ENCODE measurements around the gene EPN1. TPM values are rescaled to one million over a fixed set of nuclear protein-coding genes. Genes with fewer than 3 reads are reported as not detected.

The EPN1 gene
- total and polyA plus RNA-seq, 2 of the 8 experiments (the other 6 are each of a cell fraction or from before 2014, with no cell fraction given): 49.6 to 200 TPM

DNA sequence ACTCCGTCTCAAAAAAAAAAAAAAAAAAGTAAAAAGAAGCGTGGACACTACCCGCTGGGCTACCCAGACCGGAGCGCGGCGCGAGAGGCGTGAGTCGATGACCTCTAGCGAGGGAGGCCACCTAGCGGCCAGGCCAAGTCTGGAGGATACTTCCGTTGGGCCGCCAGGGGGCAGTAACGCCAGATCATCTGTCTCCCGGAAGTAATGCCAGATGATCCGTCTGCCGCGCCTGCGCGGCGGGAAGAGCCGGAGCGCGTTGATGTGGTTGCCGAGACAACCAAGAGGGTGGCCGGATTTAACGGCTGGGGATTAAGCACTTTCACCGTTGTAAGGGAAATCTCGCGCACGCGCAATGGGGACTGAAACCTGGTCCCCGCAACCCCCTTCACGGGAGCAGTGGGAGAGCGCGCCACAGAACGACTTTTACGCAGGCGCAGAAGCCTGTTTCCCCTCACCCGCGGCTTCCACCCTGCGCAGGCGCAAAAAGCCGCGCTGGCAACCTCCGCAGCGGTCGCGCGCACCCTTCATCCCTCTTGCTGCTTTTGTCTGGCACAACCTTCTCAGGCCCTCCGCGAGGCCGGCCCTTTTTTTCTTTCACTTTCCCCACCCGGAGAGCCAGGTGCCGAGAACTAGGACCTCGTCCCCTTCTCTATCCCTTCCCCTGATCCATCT, 21.2 kb upstream of the EPN1 start (continued):
- TF ChIP-seq SIN3A (conservative IDR thresholded peaks at IDR 0.05 in 1 of 2, IDR thresholded peaks at IDR 0.05 in 1 of 2; ENCODE audit: low read depth in 1 of 2, low read length in 2 of 2): peak in 1 of 2 experiments; percentile 95; a peak in 2 of 4 replicates
- TF ChIP-seq KDM4A (IDR thresholded peaks at IDR 0.05; ENCODE audit: low read depth, low read length, severe bottlenecking): peak; percentile 15
- TF ChIP-seq, protein P1, sequence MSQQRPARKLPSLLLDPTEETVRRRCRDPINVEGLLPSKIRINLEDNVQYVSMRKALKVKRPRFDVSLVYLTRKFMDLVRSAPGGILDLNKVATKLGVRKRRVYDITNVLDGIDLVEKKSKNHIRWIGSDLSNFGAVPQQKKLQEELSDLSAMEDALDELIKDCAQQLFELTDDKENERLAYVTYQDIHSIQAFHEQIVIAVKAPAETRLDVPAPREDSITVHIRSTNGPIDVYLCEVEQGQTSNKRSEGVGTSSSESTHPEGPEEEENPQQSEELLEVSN (IDR thresholded peaks at IDR 0.05): no peak; the same call in 1 of the 2 replicates
- TF ChIP-seq, protein P2, sequence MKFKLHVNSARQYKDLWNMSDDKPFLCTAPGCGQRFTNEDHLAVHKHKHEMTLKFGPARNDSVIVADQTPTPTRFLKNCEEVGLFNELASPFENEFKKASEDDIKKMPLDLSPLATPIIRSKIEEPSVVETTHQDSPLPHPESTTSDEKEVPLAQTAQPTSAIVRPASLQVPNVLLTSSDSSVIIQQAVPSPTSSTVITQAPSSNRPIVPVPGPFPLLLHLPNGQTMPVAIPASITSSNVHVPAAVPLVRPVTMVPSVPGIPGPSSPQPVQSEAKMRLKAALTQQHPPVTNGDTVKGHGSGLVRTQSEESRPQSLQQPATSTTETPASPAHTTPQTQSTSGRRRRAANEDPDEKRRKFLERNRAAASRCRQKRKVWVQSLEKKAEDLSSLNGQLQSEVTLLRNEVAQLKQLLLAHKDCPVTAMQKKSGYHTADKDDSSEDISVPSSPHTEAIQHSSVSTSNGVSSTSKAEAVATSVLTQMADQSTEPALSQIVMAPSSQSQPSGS (IDR thresholded peaks at IDR 0.05; ENCODE audit: low read length): no peak
- peak; percentile 69 for TF ChIP-seq JUND (IDR thresholded peaks at IDR 0.05; ENCODE audit: low read length)
- peak; percentile 46 to 47 for TF ChIP-seq RAD21 (IDR thresholded peaks at IDR 0.05 in 1 of 2, conservative IDR thresholded peaks at IDR 0.05 in 1 of 2; ENCODE audit: low read depth in 2 of 2, low read length in 2 of 2)
- peak; percentile 74 for TF ChIP-seq PHF8 (conservative IDR thresholded peaks at IDR 0.05; ENCODE audit: low read depth, low read length)
- peak; percentile 100 for TF ChIP-seq CTCF (IDR thresholded peaks at IDR 0.05; ENCODE audit: control extremely low read depth in 1 of 3, insufficient read depth in 1 of 3, low read depth in 1 of 3, low read length in 3 of 3)
- peak; percentile 82 for TF ChIP-seq NRF1 (IDR thresholded peaks at IDR 0.05; ENCODE audit: low read depth, low read length)
- TF ChIP-seq SP1 (IDR thresholded peaks at IDR 0.05; ENCODE audit: low read depth, low read length): 0 out of 2 replicates have a peak, but pooled peaks have one; percentile 36
- peak; percentile 79; the same call in 1 of the 2 replicates for TF ChIP-seq GABPA (IDR thresholded peaks at IDR 0.05; ENCODE audit: borderline replicate concordance, insufficient read depth, low read length)

Data from H1 (cell line).